GM23338 (cell line): ENCODE measurements around the gene VPS41.
"Not testable (repeated sequence)": the region's sequence is repeated elsewhere in the genome, so short reads cannot be mapped to it uniquely, and the experiment has no call there.

Experiments used
- CTCF ChIP-seq, 2 experiments: fragments of 200-600 bp in 1 of 2; sonication (generic) in 1 of 2; conservative IDR thresholded peaks; 2 replicates each; pipeline versions ENCODE4 v1.5.1 to v1.6.1; 2016 to 2017; ENCODE audit warnings: antibody characterized with exemption in 2 of 2, low read depth in 2 of 2, mild to moderate bottlenecking in 2 of 2, moderate library complexity in 1 of 2
- EZH2 ChIP-seq: fragments of 200-600 bp; sonication (generic); IDR thresholded peaks from one replicate; pipeline ENCODE4 v1.8.0; 2017; ENCODE audit warnings: antibody characterized with exemption, mild to moderate bottlenecking, low read depth; ENCODE audit not compliant: unreplicated experiment
- REST ChIP-seq: IDR thresholded peaks from one replicate; pipeline ENCODE4 v1.6.1; 2018; ENCODE audit warnings: antibody characterized with exemption; ENCODE audit not compliant: unreplicated experiment

- TF ChIP-seq REST; CTCF (conservative IDR thresholded peaks at IDR 0.05; ENCODE audit: low read depth in 2 of 2); EZH2: not testable (repeated sequence)
Measured at GRCh38 chr7:38947541-38947940, 38.5 kb upstream of the VPS41 start.
